MM.1S (cell line): ENCODE data around the gene NEGR1.

Experiments used
- DNase-seq: peaks from one replicate; pipeline ENCODE4 v3.0.0-alpha.2; 2015
- H2AFZ ChIP-seq: fragments of 300-600 bp; sonication (generic); 2 replicates; pipeline ENCODE4 v1.6.0; 2016; ENCODE audit warnings: antibody characterized with exemption, low read length
- H3F3A ChIP-seq: fragments of 300-600 bp; sonication (generic); 2 replicates; pipeline ENCODE4 v1.6.1; 2016; ENCODE audit warnings: mild to moderate bottlenecking, antibody characterized with exemption, low read length, moderate library complexity, mixed read lengths; ENCODE audit not compliant: insufficient read depth
- H3K27ac ChIP-seq: fragments of 300-600 bp; sonication (generic); 2 replicates; pipeline ENCODE4 v1.5.1; 2016; ENCODE audit warnings: mild to moderate bottlenecking, low read length
- H3K27me3 ChIP-seq: fragments of 300-600 bp; sonication (generic); replicated peaks from 2 replicates; pipeline ENCODE4 v1.6.0; 2016; ENCODE audit warnings: low read length; ENCODE audit not compliant: insufficient read depth
- H3K36me3 ChIP-seq: fragments of 300-600 bp; sonication (generic); replicated peaks from 2 replicates; pipeline ENCODE4 v1.6.1; 2016; ENCODE audit warnings: mild to moderate bottlenecking, low read length, mixed read lengths; ENCODE audit not compliant: insufficient read depth
- H3K4me1 ChIP-seq: fragments of 300-600 bp; sonication (generic); 2 replicates; pipeline ENCODE4 v1.6.1; 2016; ENCODE audit warnings: low read length, mixed read lengths
- H3K4me2 ChIP-seq: fragments of 300-600 bp; sonication (generic); 2 replicates; pipeline ENCODE4 v1.6.0; 2016; ENCODE audit warnings: low read depth, low read length
- H3K4me3 ChIP-seq: fragments of 300-600 bp; sonication (generic); 2 replicates; pipeline ENCODE4 v1.5.1; 2016; ENCODE audit warnings: low read length, mixed read lengths
- H3K79me2 ChIP-seq: fragments of 300-600 bp; sonication (generic); 2 replicates; pipeline ENCODE4 v1.6.1; 2016; ENCODE audit warnings: mixed run types, low read length, mixed read lengths
- H3K9ac ChIP-seq: fragments of 300-600 bp; sonication (generic); 2 replicates; pipeline ENCODE4 v1.6.1; 2016; ENCODE audit warnings: low read length, mixed read lengths
- H3K9me2 ChIP-seq: fragments of 300-600 bp; sonication (generic); replicated peaks from 2 replicates; pipeline ENCODE4 v1.6.1; 2016; ENCODE audit warnings: mild to moderate bottlenecking, low read length, mixed read lengths; ENCODE audit not compliant: insufficient read depth
- H3K9me3 ChIP-seq: fragments of 300-600 bp; sonication (generic); replicated peaks from 2 replicates; pipeline ENCODE4 v1.6.1; 2016; ENCODE audit warnings: mild to moderate bottlenecking, low read length, mixed read lengths; ENCODE audit not compliant: insufficient read depth
- H4K20me1 ChIP-seq: fragments of 300-600 bp; sonication (generic); 2 replicates; pipeline ENCODE4 v1.6.1; 2016; ENCODE audit warnings: mild to moderate bottlenecking, low read length, moderate library complexity, mixed read lengths; ENCODE audit not compliant: insufficient read depth
- EZH2 ChIP-seq: fragments of 300-600 bp; sonication (generic); optimal IDR thresholded peaks from 2 replicates; pipeline ENCODE3; 2017; ENCODE audit warnings: low read depth, mild to moderate bottlenecking, antibody characterized with exemption, low read length, mixed read lengths
- EZH2phosphoT487 ChIP-seq: fragments of 300-600 bp; sonication (generic); IDR thresholded peaks from 2 replicates; pipeline ENCODE4 v1.6.1; 2018; ENCODE audit warnings: antibody characterized with exemption, low read length
- TF ChIP-seq, protein P1 (sequence below): fragments of 300-600 bp; sonication (generic); IDR thresholded peaks from 2 replicates; pipeline ENCODE4 v1.5.1; 2016; ENCODE audit warnings: antibody characterized with exemption, low read length, mixed read lengths

The NEGR1 gene

DNA sequence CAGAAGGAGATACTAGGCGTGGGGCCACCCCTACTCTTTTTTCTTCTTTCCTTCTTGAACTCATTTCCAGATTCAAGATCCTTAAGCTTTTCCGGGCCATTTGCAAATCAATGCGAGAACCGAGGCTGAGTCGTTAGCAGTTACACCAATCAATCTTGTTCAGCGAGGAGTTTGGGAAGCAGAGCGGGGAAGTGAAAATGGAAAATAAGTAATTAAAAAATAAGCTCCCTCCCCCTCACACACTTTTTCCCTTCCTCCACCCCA, 1.7 kb upstream of the NEGR1 start:
- Histone ChIP-seq H3F3A (peaks cover 19% of the 10 kb centered on the region), H2AFZ (peak overlapping the region; percentile 92), H3K4me1 (peaks cover 8% of the 10 kb centered on the region), H3K79me2 (no peaks in the 10 kb centered on the region), H3K9ac (peak overlapping the region; percentile 73; the same call in 1 of the 2 replicates), H3K9me2 (no peaks in the 10 kb centered on the region), H3K9me3 (no peaks in the 10 kb centered on the region), H3K36me3 (no peaks in the 10 kb centered on the region), H3K4me2 (peak overlapping the region; percentile 98), H3K27me3 (peaks cover 55% of the 10 kb centered on the region), H4K20me1 (peaks cover 3% of the 10 kb centered on the region; the same call in 1 of the 2 replicates), H3K4me3 (peak overlapping the region; percentile 89), H3K27ac (no peak overlapping the region)
- TF ChIP-seq EZH2 (no peak), EZH2phosphoT487 (no peak)
- DNase-seq, result no peak

DNA sequence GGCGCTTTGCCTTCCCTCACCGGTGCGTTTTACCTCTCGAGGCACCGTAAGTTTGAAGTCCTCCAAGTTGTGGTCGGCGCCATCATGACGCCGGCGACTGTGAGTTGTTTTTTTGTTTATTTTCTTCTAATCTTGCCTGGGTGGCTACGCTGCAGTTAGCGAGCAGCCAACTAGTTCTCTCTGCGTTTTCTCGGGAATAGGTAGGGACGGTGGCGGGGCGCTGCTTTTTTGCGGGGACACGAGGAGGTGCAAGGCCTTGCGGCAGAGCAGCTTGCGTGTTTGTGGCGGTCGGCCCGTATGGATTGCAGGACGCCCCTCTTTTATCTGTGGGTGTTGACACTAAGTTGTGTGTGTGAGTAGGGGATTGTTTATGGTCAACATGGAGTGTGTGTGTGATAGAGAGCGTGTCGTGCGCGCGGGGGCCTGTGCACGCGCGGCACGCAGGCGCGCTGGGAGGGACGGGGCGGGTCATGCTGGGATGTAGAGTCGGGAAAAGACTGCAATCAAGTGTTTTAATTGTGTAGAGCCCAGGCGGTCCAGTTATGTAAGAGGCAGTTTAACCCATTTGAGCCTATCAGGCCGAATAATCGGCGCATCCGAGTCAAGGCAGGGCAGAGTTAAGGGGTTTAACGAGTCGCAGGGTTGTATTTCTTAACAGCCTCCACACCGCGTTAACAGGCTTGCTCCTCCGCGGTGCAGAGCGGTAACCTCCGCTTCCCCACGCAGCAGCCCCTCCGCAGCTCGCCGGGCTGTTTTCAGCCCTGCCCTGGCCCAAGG, 1.2 kb upstream of the NEGR1 start:
- H3K9me2 ChIP-seq, result no peaks in the 10 kb centered on the region
- H3K4me3 ChIP-seq, result peak overlapping the region; percentile 89
- H3K79me2 ChIP-seq, result no peaks in the 10 kb centered on the region
- DNase-seq, result peak; percentile 30
- peaks cover 8% of the 10 kb centered on the region for H3K4me1 ChIP-seq
- H3F3A ChIP-seq, result peaks cover 19% of the 10 kb centered on the region
- H2AFZ ChIP-seq, result peak overlapping the region; percentile 92
- H3K4me2 ChIP-seq, result peak overlapping the region; percentile 98
- H3K36me3 ChIP-seq, result no peaks in the 10 kb centered on the region
- H3K9me3 ChIP-seq, result no peaks in the 10 kb centered on the region
- H3K27me3 ChIP-seq, result peaks cover 49% of the 10 kb centered on the region
- peaks cover 3% of the 10 kb centered on the region; the same call in 1 of the 2 replicates for H4K20me1 ChIP-seq
- TF ChIP-seq EZH2 (no peak), EZH2phosphoT487 (no peak)
- TF ChIP-seq, protein P1, sequence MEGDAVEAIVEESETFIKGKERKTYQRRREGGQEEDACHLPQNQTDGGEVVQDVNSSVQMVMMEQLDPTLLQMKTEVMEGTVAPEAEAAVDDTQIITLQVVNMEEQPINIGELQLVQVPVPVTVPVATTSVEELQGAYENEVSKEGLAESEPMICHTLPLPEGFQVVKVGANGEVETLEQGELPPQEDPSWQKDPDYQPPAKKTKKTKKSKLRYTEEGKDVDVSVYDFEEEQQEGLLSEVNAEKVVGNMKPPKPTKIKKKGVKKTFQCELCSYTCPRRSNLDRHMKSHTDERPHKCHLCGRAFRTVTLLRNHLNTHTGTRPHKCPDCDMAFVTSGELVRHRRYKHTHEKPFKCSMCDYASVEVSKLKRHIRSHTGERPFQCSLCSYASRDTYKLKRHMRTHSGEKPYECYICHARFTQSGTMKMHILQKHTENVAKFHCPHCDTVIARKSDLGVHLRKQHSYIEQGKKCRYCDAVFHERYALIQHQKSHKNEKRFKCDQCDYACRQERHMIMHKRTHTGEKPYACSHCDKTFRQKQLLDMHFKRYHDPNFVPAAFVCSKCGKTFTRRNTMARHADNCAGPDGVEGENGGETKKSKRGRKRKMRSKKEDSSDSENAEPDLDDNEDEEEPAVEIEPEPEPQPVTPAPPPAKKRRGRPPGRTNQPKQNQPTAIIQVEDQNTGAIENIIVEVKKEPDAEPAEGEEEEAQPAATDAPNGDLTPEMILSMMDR, result no peak; the same call in 1 of the 2 replicates
- peak overlapping the region; percentile 73 for H3K9ac ChIP-seq
- peak overlapping the region; percentile 25; the same call in 1 of the 2 replicates for H3K27ac ChIP-seq

DNA sequence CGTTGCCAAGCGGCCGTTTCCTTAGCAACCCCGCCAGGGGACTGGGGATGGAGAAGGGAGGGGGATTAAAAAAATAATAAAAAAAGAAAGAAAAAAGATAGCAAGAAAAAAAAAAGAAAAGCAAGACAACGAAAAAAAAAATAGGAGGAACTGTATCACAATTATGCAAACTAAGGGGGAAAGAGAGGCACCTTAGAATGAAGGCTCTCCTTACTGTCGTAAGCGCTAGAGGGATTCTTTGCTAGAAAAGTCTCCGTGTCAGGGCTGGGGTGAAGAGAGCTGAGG, 625 bp upstream of the NEGR1 start:
- Histone ChIP-seq H4K20me1 (peaks cover 3% of the 10 kb centered on the region; the same call in 1 of the 2 replicates), H2AFZ (peak overlapping the region; percentile 92), H3F3A (peaks cover 19% of the 10 kb centered on the region), H3K27me3 (peaks cover 48% of the 10 kb centered on the region), H3K9me2 (no peaks in the 10 kb centered on the region), H3K4me1 (peaks cover 8% of the 10 kb centered on the region), H3K36me3 (no peaks in the 10 kb centered on the region), H3K4me2 (peak overlapping the region; percentile 98), H3K9me3 (no peaks in the 10 kb centered on the region), H3K4me3 (peak overlapping the region; percentile 89), H3K27ac (peak overlapping the region; percentile 25; the same call in 1 of the 2 replicates), H3K9ac (peak overlapping the region; percentile 73), H3K79me2 (no peaks in the 10 kb centered on the region)
- no peak for DNase-seq
- no peak for TF ChIP-seq EZH2
- TF ChIP-seq, protein P1, result 0 out of 2 replicates have a peak, but pooled peaks have one; percentile 3
